Tongue (tissue), 2 donors: ENCODE results near the gene GNAT1. TPM values are rescaled to one million over a fixed set of nuclear protein-coding genes. Genes with fewer than 3 reads are reported as not detected.
"Not testable (repeated sequence)": the region's sequence is repeated elsewhere in the genome, so short reads cannot be mapped to it uniquely, and the experiment has no call there.

ENCODE experiments used
- DNase-seq: peaks from one replicate; pipeline ENCODE4 v3.0.0-alpha.2; 2015
- total RNA-seq: library from RNA; depleted of rRNA; stranded (reverse); fragments of >200 nt; gene quantifications from one replicate; pipeline ENCODE4 v1.2.3, GENCODE V29; 2014

Gene GNAT1
- total RNA-seq, 1 donor from 2014 or later, result not detected

DNA sequence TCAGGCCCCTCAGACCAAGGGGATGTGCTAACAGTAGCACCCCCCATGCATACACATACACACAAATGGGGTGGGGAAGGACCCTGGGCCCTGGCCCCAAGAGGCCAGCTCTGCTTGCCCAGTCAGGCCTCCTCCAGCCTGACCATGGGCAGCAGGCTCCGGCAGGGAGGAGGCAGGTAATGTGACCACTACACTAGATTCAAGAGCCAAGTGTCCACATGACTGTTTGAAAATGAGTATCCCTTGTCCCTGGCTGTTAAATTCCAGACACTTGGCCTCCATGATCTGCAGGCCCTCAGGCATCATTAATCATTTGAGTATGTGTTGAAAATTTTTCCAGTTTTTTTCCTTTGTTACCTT, 30.7 kb downstream of the GNAT1 start:
- DNase-seq, result no peak

- DNase-seq, result no peak
Observed at GRCh38 chr3:50224639-50225038, 33.2 kb downstream of the GNAT1 start.

- peak; percentile 57 for DNase-seq
Observed at GRCh38 chr3:50226888-50227389, 35.5 kb downstream of the GNAT1 start.

DNA sequence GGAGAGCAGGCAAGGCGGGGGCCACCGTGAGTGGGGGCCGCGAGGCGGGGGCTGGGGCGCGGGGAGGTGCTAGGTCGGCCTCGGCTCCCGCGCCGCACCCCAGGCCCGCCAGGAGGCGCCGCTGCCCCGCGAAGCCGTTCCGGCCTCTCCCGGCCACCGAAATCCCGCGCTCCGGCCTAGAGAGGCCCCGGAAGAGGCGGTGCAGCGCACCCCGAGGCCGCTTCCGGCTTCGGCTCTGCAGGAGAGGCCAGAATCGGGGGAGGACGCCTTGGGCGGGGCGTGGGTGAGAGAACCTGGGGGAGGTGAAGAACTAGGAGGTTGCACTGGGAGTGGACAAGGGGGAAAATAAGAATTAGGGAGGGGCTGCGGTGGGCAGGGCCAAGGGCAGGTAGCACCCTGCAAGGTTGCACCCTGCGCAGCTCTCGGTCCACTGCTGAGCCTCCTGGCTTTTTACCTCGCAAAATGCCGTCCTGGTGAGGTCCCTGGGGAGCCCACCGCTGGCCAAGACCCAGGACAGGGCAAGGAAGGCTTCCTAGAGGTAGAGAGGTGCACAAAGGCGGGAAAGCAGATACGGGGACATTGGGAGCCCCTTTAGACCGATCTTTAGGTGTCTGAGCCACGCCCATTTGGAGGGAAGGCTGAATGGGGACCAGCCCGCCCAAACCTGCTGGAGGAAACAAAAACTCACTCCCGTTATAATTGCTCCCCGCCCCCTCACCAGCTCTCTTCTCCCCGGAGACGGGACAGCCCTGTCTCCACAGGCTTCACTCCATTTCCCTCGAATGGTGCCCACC, 36.2 kb downstream of the GNAT1 start:
- DNase-seq, result peak; percentile 97

DNA sequence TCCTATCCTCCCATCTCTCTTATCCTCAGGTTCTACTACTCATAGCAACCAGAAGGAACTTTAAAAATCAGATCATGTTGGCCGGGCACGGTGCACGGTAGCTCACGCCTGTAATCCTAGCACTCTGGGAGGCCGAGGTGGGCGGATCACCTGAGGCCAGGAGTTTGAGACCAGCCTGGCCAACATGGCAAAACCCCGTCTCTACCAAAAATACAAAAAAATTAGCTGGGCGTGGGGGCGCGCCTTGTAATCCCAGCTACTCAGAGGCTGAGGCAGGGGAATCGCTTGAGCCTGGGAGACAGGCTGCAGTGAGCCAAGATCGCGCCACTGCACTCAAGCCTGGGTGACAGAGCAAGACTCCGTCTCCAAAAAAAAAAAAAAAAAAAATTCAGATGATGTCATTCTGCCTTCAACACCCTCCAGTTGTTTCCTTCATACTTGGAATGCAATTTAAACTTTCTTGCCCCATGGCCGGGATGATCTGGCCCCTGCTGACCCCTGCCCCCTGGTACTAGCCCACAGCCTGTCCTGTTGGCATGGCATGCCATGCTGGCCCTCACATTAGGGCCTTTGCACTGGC, 36.9 kb downstream of the GNAT1 start:
- DNase-seq, result not testable (repeated sequence)

DNA sequence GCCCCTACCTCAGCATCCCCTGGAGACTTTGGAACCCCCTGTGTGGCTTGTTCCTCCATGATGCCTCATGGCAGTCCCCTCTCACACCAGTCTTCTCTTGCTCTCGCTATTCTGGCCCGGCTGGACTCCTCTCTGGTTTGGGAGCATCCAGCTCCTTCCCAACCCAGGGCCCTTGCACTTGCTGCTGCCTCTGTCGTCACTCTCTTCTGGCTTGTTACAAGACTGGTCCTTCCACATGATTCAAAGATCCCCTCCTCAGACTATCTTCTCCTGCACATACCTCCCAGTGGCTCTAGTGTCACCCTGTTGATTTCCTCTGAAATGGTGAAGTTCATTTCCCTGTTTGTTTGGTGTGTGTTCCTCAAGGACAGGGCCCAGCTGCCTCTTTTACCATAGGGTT, 38.1 kb downstream of the GNAT1 start:
- DNase-seq, result no peak

DNA sequence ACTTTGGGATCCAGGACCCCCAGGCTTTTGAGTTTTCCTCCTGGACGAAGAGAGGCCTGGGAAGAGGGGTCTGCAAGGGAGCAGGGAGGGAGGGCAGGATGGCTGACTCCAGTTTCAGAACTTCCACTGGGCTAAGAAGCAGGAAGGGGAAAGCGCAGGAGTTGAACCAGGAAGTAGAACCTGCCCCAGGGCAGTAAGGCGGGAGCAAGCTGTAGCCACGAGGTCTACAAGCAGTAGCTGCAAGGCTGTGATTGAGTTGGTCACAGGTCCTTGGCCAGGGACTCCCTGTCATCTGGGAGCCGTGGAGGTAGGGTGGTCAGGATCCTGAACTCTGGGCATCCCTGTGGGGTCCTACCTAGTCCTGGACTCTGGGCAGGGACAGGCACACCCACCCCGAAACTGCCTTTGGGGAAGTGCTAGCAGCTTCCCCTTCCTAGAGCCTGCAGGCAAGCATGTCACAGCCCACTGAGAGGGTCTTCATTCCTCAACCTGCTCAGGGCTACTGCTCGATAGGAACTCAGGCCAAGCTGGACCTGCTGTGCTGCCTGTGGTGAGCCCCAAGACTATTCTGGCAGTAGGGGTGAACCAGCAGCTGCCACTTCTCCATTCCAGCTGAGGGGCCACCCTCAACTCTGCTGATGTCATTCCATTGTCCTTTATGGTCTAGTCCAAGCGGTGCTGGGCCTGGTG, 38.8 kb downstream of the GNAT1 start:
- DNase-seq, result no peak

GRCh38 chr3:50230794-50231125, 39.4 kb downstream of the GNAT1 start:
- no peak for DNase-seq

DNA sequence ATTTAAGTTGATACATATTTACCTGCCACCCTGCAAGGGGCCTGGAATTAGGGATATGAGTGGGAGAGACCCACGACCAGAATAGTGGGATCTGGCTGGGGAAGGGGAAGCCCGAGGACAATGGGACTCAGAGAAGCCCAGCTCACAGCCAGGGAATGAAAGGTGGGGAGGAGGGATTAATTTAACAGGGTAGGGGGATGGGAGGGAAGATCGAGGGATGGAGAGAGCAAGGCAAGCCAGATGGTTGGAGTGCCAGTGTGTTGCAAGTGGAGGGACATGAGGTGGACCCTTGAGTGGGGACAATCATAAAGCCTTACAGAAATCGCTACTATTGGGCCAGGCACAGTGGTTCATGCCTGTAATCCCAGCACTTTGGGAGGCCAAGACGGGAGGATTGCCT, 40.2 kb downstream of the GNAT1 start:
- no peak for DNase-seq

DNA sequence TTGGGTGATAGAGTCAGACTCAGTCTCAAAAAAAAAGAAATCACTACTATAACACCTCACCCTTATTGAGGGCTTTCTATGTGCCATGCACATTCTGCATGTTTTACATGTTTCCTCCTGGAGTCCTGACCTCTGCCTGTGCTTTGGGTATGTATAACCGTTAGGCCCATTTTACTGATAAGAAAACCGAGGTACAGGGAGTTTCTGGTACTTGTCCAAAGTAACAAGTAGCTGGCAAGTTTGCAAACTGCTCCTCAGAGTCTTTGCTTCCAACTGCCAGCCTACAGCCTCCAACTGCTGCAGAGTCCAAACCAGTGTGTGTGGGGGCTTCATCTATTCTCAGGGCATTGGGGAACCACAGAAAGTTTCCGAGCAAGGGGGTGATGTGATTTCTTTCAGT, 40.9 kb downstream of the GNAT1 start:
- DNase-seq, result no peak

- DNase-seq, result no peak
Observed at GRCh38 chr3:50233176-50233575, 41.8 kb downstream of the GNAT1 start.

GRCh38 chr3:50235716-50236483, 44.5 kb downstream of the GNAT1 start, which contains the start of gene GNAI2:
TSS of gene GNAI2 (plus strand) at chr3:50236204. CDS start at chr3:50236336, 132 bp downstream.
- peak; percentile 100 for DNase-seq

DNA sequence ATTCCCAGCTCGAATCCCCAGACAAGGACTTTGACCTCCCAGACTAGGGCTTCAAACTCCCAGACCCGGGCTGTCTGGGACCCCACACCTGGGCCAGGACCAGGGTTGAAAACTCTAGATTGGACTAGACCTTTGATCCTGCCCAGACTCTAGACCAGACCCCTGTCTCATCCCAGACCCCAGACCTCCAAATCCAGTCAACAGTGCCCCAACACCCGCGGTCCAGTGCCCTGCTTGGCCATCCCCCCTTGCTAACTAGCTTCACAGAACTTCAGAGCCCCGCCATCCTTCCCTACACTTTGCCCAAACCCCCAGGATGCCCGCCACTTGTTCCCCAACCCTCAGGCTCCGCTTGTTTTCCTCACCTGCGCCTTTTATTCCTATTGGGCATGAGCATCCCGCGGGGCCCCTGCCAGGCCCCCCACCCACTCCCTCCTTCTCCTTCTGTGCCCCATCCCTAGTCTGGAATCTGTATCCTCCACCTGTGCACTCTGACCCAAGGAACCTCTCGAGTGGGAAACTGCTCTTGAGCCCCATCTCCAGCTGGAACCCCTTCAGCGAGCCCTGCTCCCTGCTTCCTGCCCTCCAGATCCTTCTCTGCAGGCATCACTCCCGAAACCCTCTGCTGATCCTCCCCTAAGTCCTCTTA, 45.2 kb downstream of the GNAT1 start:
- no peak for DNase-seq

- peak; percentile 53 for DNase-seq
Observed at GRCh38 chr3:50237133-50237651, 45.8 kb downstream of the GNAT1 start.

DNA sequence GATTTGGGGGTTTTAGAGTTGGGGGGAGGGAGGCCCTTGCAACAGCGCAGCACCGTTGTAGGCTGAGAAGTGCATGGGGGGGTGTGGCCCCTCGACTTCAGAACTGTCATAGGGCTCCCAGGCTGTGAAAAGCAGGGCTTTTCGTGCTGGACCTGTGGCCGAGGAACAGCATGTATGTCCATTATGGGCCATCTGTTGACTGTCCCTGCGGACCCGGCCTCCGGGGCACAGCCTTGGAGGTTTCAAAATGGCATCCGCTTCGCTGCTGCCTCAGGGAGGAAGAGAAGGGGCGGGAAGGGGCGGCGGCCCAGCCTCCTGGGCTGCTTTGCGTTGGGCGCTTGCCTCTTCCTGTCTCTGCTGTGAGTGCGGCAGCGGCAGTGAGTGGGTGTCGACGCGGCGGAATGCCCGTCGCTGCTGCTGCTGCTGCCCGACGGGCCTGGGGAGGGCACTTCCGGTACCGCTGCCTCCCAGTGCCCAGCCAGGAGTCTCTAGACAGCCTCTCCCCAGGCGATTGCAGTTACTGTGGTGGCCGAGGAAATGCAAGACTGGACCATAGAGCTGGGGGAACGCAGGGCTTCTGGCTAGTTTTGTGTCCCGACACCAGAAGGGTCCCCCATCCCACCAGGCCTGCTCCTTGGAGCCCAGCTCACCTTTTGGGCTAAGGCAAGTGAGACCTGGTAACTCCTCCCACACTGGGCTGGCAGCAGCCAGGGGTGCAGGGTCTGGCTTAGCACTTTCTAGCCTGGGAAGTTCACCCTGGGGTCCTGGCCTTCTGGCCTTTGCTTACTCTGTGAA, 46.5 kb downstream of the GNAT1 start:
- DNase-seq, result peak; percentile 84

DNA sequence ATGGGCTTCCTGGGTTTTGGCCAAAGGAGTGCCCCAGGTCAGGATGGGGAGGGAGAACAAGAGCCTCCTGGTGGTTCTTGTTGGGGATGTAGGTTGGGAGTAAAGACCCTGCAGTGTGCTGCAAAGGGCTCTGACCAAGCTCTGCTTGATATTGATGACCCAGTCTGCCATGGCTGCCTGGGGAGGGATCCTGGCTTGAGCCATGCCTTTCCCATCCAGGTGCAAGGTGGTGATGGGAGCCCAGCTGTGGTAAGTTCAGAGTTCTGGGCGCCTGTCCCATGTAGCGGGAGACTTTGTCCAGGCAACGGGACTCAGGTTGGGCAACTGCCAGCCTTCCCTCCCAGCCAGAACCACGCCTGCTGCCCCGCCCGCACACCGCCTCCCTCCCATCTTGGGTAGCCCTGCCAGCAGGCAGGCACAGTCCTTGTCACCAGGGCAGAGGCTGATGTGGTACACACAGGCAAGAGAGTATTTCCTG, 47.2 kb downstream of the GNAT1 start:
- peak; percentile 71 for DNase-seq

- no peak for DNase-seq
Observed at GRCh38 chr3:50239649-50240048, 48.2 kb downstream of the GNAT1 start.

DNA sequence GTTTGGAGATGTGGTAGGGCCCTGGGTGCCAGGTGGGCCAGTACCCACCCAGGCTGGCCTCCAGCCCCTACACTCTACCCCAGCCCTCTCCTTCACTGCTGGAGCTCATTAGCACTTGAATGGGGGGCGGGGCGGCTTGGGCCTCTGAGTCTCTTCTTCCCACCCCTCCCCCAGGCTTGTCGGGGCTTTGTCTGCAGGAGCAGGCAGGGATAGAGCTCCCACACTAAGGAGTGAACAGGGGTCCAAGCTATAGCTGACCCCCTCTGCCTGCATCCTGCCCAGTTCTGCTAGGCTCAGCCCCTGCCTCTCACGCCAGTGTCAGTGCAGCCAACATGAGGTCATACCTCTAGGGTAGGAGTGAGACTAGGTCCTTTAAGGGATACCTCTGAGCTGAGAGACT, 49.8 kb downstream of the GNAT1 start:
- DNase-seq, result peak; percentile 31

DNA sequence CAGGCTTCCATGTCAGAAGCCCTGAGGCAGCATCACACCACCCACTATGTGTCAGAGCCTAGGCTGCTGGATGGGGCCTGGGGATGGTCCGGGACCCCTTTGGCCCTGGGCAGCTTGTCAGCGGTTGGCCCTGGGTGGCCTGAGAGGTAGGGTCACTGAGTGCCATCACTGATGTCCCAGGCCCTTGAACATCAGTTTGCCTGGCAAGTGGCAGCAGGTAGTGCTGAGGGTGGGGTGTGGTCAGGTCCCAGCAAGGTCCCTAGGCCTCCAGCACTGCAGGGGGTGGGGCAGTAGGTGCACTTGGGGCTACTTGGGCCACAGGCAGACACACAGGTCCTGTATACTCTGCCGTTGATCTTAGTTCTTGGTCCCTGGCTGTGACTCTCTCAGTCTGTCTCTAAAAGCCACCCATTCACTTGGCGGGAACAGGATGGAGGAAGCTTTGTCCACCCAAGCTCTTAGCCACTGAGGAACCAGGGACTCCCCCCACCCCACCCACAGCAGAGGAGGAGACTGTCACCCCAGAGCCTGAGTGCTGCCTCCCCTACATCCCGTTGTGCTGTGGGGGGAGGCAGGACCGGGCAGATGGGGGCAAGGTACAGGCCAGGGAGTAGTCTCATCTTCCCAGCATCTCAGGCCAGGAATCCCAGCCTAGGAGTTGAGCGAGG, 50.4 kb downstream of the GNAT1 start:
- no peak for DNase-seq

DNA sequence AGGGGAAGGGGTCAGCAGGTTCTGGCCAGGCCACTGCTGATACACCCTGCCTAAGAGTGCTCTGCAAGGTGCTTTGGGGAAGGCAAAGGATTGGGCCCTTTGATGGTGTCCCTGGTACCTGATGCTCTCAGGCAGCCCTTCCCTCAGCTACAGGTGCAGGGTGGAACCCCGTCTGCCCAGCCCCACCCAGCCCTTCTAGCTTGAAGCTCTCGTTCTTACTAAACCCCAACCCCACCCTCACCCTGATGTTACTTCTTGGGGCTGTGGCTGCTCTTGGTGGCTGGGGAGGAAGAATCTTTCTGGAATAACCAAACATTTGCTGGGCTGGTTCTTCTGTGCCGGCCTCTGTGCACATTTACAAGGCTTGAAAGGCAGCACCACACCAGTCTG, 51.0 kb downstream of the GNAT1 start:
- no peak for DNase-seq
